Natural killer cell (primary cell): ENCODE measurements around the gene AGO1. TPM values are rescaled to one million over a fixed set of nuclear protein-coding genes. Genes with fewer than 3 reads are reported as not detected.

Experiments used
- ATAC-seq, 3 donors: fragments of 150-1000 bp in 2 of 3; fragments of 200-7000 bp in 1 of 3; cut with Tn5 transposase; 1 replicate in 1 of 3; 2 replicates in 2 of 3; pipeline ENCODE4 v1.10.0; 2021; ENCODE audit warnings: mild to moderate bottlenecking in 2 of 3, moderate library complexity in 2 of 3
- DNase-seq, 2 donors: peaks; one replicate each; pipeline versions ENCODE4 v3.0.0 to v3.0.0-alpha.2; 2013 to 2021; ENCODE audit warnings: mixed read lengths in 1 of 2
- H3K27ac ChIP-seq: one replicate; pipeline ENCODE4 v1.5.1; 2013; ENCODE audit warnings: mild to moderate bottlenecking, low read length
- H3K27me3 ChIP-seq: one replicate; pipeline ENCODE4 v1.6.1; 2013; ENCODE audit warnings: low read length; ENCODE audit not compliant: control insufficient read depth, insufficient read depth
- H3K36me3 ChIP-seq: one replicate; pipeline ENCODE4 v1.6.1; 2013; ENCODE audit warnings: low read length; ENCODE audit not compliant: control insufficient read depth, insufficient read depth
- H3K4me1 ChIP-seq: one replicate; pipeline ENCODE4 v1.6.1; 2013; ENCODE audit warnings: low read length; ENCODE audit not compliant: control insufficient read depth, insufficient read depth
- H3K4me3 ChIP-seq: one replicate; pipeline ENCODE4 v1.5.1; 2013; ENCODE audit warnings: low read length
- H3K9me3 ChIP-seq: one replicate; pipeline ENCODE4 v1.6.1; 2013; ENCODE audit warnings: low read length; ENCODE audit not compliant: control insufficient read depth, insufficient read depth
- H3K27ac Mint-ChIP-seq, 2 donors: one replicate each; pipeline ENCODE4 v1.8.0; 2022; ENCODE audit warnings: mild to moderate bottlenecking in 2 of 2, mixed read lengths in 2 of 2, moderate library complexity in 1 of 2
- H3K27me3 Mint-ChIP-seq, 2 donors: one replicate each; pipeline ENCODE4 v1.8.0; 2022; ENCODE audit warnings: low read depth in 2 of 2, mixed read lengths in 2 of 2
- H3K36me3 Mint-ChIP-seq: one replicate; pipeline ENCODE4 v1.8.0; 2022; ENCODE audit warnings: mixed read lengths
- H3K4me1 Mint-ChIP-seq, 2 donors: one replicate each; pipeline ENCODE4 v1.8.0; 2022; ENCODE audit warnings: mixed read lengths in 2 of 2
- H3K4me3 Mint-ChIP-seq: one replicate; pipeline ENCODE4 v1.8.0; 2022; ENCODE audit warnings: mild to moderate bottlenecking, moderate library complexity, mixed read lengths
- H3K9me3 Mint-ChIP-seq, 2 donors: one replicate each; pipeline ENCODE4 v1.8.0; 2022; ENCODE audit warnings: mixed read lengths in 2 of 2
- WGBS: methylation state at CpG from one replicate; pipeline ENCODE4 v1.1.7; 2013; ENCODE audit warnings: missing lambda C conversion rate; ENCODE audit not compliant: insufficient coverage; 5-methylcytosine and 5-hydroxymethylcytosine counted together
- intact Hi-C: fragments of 100-400 bp; cut with micrococcal nuclease; formaldehyde crosslinking; loops from one replicate; pipeline ENCODE4 v1.14.2; 2022
- total RNA-seq, 4 donors: library from RNA; stranded (reverse); fragments of 120-200 nt in 1 of 4; gene quantifications; one replicate each; pipeline versions ENCODE4 v1.2.3 to v1.2.4, GENCODE V29; 2013 to 2022
- TF ChIP-seq, protein P1 (sequence below): fragments of 200-600 bp; IDR thresholded peaks from one replicate; pipeline ENCODE4 v1.8.0; 2022; ENCODE audit warnings: antibody characterized with exemption

The AGO1 gene
- total RNA-seq, 3 donors from 2014 or later (not counting 1 experiment from before 2014, with no cell fraction given): 30.1 to 34.5 (median 34.3) TPM

DNA sequence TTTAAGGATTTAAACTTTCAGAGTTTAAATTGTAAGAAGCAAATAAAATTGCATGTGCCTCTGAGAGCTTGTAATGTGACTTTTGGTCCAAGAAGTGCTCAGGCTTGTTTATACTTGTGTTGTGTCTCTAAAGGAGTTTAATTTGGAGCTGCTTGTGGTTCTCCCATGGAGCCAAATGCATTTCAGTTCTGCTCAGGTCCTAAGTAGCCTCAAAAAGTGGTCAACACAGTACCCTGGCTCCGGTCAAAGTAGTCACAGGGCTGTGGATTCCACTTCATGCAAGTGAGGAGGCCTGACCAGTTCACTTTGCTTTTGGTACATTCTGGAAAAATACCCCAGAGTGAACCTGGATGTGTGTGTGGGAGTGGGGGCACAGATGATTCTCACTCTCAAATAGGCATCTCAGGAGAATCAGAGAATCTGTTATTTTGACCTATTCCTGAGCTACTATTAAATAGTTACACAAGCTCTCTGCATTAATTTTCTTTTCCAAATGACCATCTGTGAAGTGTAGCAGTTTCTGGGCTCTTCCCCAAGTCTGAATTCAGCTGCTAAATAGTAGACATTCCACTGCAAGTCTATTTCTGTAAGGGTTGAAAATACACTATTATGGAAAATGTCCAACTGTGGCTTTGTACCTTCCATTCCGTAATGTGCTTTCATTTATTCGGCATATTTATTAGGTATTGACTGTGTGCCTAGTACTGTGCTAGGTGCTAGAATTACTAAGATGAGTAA lies 31.7 kb upstream of the AGO1 start:
- TF ChIP-seq, protein P1, sequence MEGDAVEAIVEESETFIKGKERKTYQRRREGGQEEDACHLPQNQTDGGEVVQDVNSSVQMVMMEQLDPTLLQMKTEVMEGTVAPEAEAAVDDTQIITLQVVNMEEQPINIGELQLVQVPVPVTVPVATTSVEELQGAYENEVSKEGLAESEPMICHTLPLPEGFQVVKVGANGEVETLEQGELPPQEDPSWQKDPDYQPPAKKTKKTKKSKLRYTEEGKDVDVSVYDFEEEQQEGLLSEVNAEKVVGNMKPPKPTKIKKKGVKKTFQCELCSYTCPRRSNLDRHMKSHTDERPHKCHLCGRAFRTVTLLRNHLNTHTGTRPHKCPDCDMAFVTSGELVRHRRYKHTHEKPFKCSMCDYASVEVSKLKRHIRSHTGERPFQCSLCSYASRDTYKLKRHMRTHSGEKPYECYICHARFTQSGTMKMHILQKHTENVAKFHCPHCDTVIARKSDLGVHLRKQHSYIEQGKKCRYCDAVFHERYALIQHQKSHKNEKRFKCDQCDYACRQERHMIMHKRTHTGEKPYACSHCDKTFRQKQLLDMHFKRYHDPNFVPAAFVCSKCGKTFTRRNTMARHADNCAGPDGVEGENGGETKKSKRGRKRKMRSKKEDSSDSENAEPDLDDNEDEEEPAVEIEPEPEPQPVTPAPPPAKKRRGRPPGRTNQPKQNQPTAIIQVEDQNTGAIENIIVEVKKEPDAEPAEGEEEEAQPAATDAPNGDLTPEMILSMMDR: no peak
- DNase-seq (no peak), ATAC-seq (no peak)
- Histone ChIP-seq H3K36me3 (peaks cover 49% of the 10 kb centered on the region), H3K4me1 (no peaks in the 10 kb centered on the region), H3K9me3 (no peaks in the 10 kb centered on the region), H3K4me3 (no peak overlapping the region), H3K27ac (no peak overlapping the region), H3K27me3 (no peaks in the 10 kb centered on the region)
- intact Hi-C loops: no loop called here
- Mint-ChIP-seq H3K27me3 (no peaks in the 10 kb centered on the region), H3K4me3 (no peak overlapping the region), H3K9me3 (no peaks in the 10 kb centered on the region), H3K27ac (peak overlapping the region in 1 of 2 donors; percentile 7), H3K4me1 (no peaks in the 10 kb centered on the region), H3K36me3 (peaks cover 33% of the 10 kb centered on the region)
- WGBS: 98% methylated on average over 3 of the region's 3 CpGs

DNA sequence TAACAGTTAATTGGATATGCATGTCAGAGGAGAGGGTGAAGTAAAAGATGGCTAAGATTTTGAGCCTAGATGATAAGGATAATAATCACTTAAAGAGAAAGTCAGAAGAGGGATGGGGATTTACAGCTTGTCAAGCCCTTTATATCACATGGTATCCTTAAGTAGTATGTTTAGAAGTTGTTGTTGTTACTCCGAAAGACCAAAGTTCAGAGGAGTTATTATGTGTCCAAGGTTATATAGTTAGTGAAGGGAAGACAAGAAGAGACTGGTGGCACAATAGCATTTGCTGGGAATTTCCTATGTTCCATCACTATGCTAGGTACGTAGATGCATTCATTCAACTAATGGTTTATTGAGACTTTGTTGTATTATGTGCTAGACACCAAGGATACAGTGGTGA lies 30.8 kb upstream of the AGO1 start:
- Mint-ChIP-seq H3K36me3 (peaks cover 33% of the 10 kb centered on the region), H3K4me3 (no peak overlapping the region), H3K27me3 (no peaks in the 10 kb centered on the region), H3K27ac (peak overlapping the region in 1 of 2 donors; percentile 7), H3K4me1 (no peaks in the 10 kb centered on the region), H3K9me3 (no peaks in the 10 kb centered on the region)
- no peaks in the 10 kb centered on the region for H3K27me3 ChIP-seq
- intact Hi-C loops: no loop called here
- no peak for ATAC-seq
- H3K36me3 ChIP-seq: peaks cover 49% of the 10 kb centered on the region
- no peak overlapping the region for H3K4me3 ChIP-seq
- no peak overlapping the region for H3K27ac ChIP-seq
- 100% methylated on average over 1 of the region's 2 CpGs for WGBS
- no peaks in the 10 kb centered on the region for H3K9me3 ChIP-seq
- no peaks in the 10 kb centered on the region for H3K4me1 ChIP-seq
- TF ChIP-seq, protein P1: no peak
- DNase-seq: no peak

DNA sequence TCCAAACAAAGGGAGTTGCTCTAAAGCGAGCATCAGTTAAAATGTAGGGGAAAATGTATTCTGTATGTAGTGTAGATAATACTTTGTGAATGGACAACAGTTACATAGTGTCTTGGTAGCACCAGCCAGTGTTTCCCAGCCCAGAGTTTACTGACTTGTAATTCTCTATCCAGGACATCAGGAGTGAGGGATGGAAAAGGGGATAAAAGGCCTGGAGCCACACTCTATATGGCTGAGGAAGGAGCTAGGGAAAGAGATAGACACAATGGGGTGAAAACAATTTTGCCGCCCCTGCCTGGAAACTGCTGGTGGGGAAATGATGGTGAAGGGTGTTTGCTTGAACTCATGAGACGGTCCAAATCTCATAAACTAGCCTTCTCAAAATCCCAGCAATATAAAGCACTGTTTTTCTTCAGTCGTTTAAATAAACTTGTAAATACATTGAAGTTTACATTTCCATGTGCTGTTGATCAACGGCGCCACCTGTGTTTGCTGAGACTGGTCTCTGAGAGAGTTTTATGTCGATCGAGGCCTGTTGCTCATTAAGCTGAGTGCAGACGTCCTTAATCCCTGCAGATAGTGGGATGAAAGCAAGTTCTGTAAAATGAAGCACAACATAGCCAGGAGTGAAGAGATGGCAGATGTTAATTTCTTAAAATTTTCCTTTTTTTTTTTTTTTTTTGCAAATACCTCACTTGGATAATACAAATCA lies 27.9 kb upstream of the AGO1 start:
- intact Hi-C loops: no loop called here
- no peak for ATAC-seq
- Mint-ChIP-seq H3K27ac (no peak overlapping the region), H3K4me3 (no peak overlapping the region), H3K27me3 (no peaks in the 10 kb centered on the region), H3K4me1 (no peaks in the 10 kb centered on the region), H3K9me3 (no peaks in the 10 kb centered on the region), H3K36me3 (peaks cover 33% of the 10 kb centered on the region)
- Histone ChIP-seq H3K36me3 (peaks cover 44% of the 10 kb centered on the region), H3K27ac (no peak overlapping the region), H3K9me3 (no peaks in the 10 kb centered on the region), H3K4me1 (no peaks in the 10 kb centered on the region), H3K27me3 (no peaks in the 10 kb centered on the region), H3K4me3 (no peak overlapping the region)
- TF ChIP-seq, protein P1: no peak
- WGBS: 89% methylated on average over 8 of the region's 9 CpGs
- DNase-seq: no peak
